Natural killer cell (primary cell): Measurements from ENCODE around the gene TMEM266. TPM values are rescaled to one million over a fixed set of nuclear protein-coding genes. Genes with fewer than 3 reads are reported as not detected.

Source experiments
- ATAC-seq, 3 donors: fragments of 150-1000 bp in 2 of 3; fragments of 200-7000 bp in 1 of 3; cut with Tn5 transposase; 1 replicate in 1 of 3; 2 replicates in 2 of 3; pipeline ENCODE4 v1.10.0; 2021; ENCODE audit warnings: mild to moderate bottlenecking in 2 of 3, moderate library complexity in 2 of 3
- DNase-seq, 2 donors: peaks; one replicate each; pipeline versions ENCODE4 v3.0.0 to v3.0.0-alpha.2; 2013 to 2021; ENCODE audit warnings: mixed read lengths in 1 of 2
- H3K27ac ChIP-seq: one replicate; pipeline ENCODE4 v1.5.1; 2013; ENCODE audit warnings: mild to moderate bottlenecking, low read length
- H3K27me3 ChIP-seq: one replicate; pipeline ENCODE4 v1.6.1; 2013; ENCODE audit warnings: low read length; ENCODE audit not compliant: control insufficient read depth, insufficient read depth
- H3K36me3 ChIP-seq: one replicate; pipeline ENCODE4 v1.6.1; 2013; ENCODE audit warnings: low read length; ENCODE audit not compliant: control insufficient read depth, insufficient read depth
- H3K4me1 ChIP-seq: one replicate; pipeline ENCODE4 v1.6.1; 2013; ENCODE audit warnings: low read length; ENCODE audit not compliant: control insufficient read depth, insufficient read depth
- H3K4me3 ChIP-seq: one replicate; pipeline ENCODE4 v1.5.1; 2013; ENCODE audit warnings: low read length
- H3K9me3 ChIP-seq: one replicate; pipeline ENCODE4 v1.6.1; 2013; ENCODE audit warnings: low read length; ENCODE audit not compliant: control insufficient read depth, insufficient read depth
- H3K27ac Mint-ChIP-seq, 2 donors: one replicate each; pipeline ENCODE4 v1.8.0; 2022; ENCODE audit warnings: mild to moderate bottlenecking in 2 of 2, mixed read lengths in 2 of 2, moderate library complexity in 1 of 2
- H3K27me3 Mint-ChIP-seq, 2 donors: one replicate each; pipeline ENCODE4 v1.8.0; 2022; ENCODE audit warnings: low read depth in 2 of 2, mixed read lengths in 2 of 2
- H3K36me3 Mint-ChIP-seq: one replicate; pipeline ENCODE4 v1.8.0; 2022; ENCODE audit warnings: mixed read lengths
- H3K4me1 Mint-ChIP-seq, 2 donors: one replicate each; pipeline ENCODE4 v1.8.0; 2022; ENCODE audit warnings: mixed read lengths in 2 of 2
- H3K4me3 Mint-ChIP-seq: one replicate; pipeline ENCODE4 v1.8.0; 2022; ENCODE audit warnings: mild to moderate bottlenecking, moderate library complexity, mixed read lengths
- H3K9me3 Mint-ChIP-seq, 2 donors: one replicate each; pipeline ENCODE4 v1.8.0; 2022; ENCODE audit warnings: mixed read lengths in 2 of 2
- WGBS: methylation state at CpG from one replicate; pipeline ENCODE4 v1.1.7; 2013; ENCODE audit warnings: missing lambda C conversion rate; ENCODE audit not compliant: insufficient coverage; 5-methylcytosine and 5-hydroxymethylcytosine counted together
- intact Hi-C: fragments of 100-400 bp; cut with micrococcal nuclease; formaldehyde crosslinking; loops from one replicate; pipeline ENCODE4 v1.14.2; 2022
- total RNA-seq, 4 donors: library from RNA; stranded (reverse); fragments of 120-200 nt in 1 of 4; gene quantifications; one replicate each; pipeline versions ENCODE4 v1.2.3 to v1.2.4, GENCODE V29; 2013 to 2022
- TF ChIP-seq, protein P1 (sequence below): fragments of 200-600 bp; IDR thresholded peaks from one replicate; pipeline ENCODE4 v1.8.0; 2022; ENCODE audit warnings: antibody characterized with exemption

TMEM266 gene
- total RNA-seq, 3 donors from 2014 or later (not counting 1 experiment from before 2014, with no cell fraction given): not detected

DNA sequence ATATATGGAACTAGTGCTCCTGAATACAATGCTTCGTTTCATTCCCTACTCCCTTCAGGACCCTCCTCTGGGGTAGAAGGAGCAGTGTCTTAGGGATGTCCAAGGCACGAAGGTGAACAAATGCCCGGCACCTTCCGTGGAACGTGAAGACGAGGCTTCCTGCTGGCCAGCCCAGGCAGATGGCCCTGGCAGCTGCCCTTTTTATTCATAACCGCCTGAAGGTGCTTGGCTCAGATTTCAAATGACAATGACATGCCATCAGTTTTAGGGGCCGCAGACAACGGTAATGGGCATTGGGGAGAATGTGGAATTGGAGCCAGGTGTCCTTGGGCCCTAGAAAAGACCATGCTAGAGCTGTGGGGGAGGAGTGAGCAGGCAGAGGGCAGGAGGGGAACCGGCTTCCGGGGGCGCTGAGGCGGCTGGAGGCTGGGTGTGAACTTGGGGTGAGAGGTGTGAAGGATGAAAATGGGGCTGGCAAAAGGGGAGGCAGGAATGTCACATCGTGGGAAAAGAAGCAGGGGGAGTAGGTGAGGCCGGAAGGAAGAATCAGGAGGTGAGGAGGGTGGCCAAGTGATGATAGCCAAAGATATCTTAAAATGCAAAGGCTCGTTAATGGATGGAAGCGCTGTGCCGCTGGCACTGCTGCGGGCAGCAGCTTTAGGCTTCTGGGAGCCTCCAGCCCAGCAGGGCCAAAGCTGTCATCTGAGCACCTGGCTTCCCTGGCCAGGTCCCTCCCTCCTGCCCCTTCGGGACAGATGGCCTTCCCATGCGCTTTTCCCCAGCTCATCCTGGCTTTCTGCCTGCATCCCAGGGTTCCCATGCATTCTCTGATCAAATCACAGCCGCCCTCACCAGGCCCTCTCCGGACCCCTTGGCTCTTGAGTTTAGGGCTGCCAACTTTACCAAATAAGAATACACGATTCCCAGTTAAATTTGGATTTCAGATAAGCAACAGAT is 93.7 kb downstream of the TMEM266 start:
- DNase-seq (no peak), ATAC-seq (no peak)
- Histone ChIP-seq H3K4me1 (peaks cover 8% of the 10 kb centered on the region), H3K4me3 (no peak overlapping the region), H3K27ac (no peak overlapping the region), H3K36me3 (no peaks in the 10 kb centered on the region), H3K27me3 (no peaks in the 10 kb centered on the region), H3K9me3 (no peaks in the 10 kb centered on the region)
- no peak overlapping the region for H3K4me3 Mint-ChIP-seq
- H3K9me3 Mint-ChIP-seq: no peaks in the 10 kb centered on the region
- H3K4me1 Mint-ChIP-seq: peaks cover 5 to 14% of the 10 kb centered on the region in 2 donors
- intact Hi-C loops: loop anchor here (5.0 kb wide), 1 partner anchor 426 kb away; no protein-coding TSS in a partner anchor
- 81% methylated on average over 24 of the region's 24 CpGs for WGBS
- TF ChIP-seq, protein P1, sequence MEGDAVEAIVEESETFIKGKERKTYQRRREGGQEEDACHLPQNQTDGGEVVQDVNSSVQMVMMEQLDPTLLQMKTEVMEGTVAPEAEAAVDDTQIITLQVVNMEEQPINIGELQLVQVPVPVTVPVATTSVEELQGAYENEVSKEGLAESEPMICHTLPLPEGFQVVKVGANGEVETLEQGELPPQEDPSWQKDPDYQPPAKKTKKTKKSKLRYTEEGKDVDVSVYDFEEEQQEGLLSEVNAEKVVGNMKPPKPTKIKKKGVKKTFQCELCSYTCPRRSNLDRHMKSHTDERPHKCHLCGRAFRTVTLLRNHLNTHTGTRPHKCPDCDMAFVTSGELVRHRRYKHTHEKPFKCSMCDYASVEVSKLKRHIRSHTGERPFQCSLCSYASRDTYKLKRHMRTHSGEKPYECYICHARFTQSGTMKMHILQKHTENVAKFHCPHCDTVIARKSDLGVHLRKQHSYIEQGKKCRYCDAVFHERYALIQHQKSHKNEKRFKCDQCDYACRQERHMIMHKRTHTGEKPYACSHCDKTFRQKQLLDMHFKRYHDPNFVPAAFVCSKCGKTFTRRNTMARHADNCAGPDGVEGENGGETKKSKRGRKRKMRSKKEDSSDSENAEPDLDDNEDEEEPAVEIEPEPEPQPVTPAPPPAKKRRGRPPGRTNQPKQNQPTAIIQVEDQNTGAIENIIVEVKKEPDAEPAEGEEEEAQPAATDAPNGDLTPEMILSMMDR: no peak
- H3K27me3 Mint-ChIP-seq: peaks cover 0 to 2% of the 10 kb centered on the region in 2 donors
- no peak overlapping the region for H3K27ac Mint-ChIP-seq
- H3K36me3 Mint-ChIP-seq: no peaks in the 10 kb centered on the region

DNA sequence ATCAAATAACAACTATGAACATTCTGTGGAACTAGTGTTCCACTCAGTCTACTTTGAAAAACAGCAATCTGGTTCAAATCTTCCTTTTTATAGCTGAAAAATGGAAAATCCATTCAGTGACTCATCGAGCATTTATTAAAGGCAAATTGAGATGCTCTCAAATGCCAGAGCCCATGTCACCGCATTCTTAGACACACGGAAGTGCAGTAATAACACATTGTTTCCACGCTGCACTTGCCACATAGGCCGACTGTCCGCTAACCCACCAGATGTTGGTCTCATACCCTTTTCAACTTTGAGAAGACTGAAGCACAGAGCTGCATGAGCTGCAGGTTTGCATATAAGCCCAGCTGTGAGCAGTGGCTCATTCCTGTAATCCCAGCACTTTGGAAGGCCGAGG is 95.9 kb downstream of the TMEM266 start:
- ATAC-seq: no peak
- Histone ChIP-seq H3K9me3 (no peaks in the 10 kb centered on the region), H3K27ac (no peak overlapping the region), H3K27me3 (no peaks in the 10 kb centered on the region), H3K4me1 (peaks cover 3% of the 10 kb centered on the region), H3K4me3 (no peak overlapping the region), H3K36me3 (no peaks in the 10 kb centered on the region)
- Mint-ChIP-seq H3K27ac (no peak overlapping the region), H3K36me3 (no peaks in the 10 kb centered on the region), H3K4me1 (peaks cover 1 to 9% of the 10 kb centered on the region in 2 donors), H3K4me3 (no peak overlapping the region), H3K27me3 (peaks cover 0 to 6% of the 10 kb centered on the region in 2 donors), H3K9me3 (no peaks in the 10 kb centered on the region)
- DNase-seq: no peak
- 86% methylated on average over 7 of the region's 7 CpGs for WGBS
- TF ChIP-seq, protein P1: no peak
- intact Hi-C loops: no loop called here

DNA sequence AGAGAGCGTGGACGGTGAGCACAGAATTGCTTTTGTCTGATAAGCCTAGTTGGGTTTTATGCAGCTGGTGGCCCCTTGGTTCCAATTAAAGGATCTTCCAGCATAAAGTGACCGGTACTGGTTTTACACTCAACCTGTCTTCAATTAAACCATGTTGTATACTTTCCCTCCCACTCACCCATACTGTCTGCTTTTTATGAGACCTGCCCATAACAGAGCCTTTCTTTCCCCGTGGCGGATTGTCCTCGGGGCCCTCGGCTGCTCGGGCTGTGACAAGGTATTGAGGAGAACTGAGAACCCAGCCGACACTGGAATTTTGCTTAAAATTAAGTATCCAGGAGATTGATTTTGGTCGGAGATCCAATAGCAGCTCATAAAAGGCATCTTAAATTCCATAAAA is 98.4 kb downstream of the TMEM266 start:
- Mint-ChIP-seq H3K27me3 (peaks cover 0 to 6% of the 10 kb centered on the region in 2 donors), H3K27ac (no peak overlapping the region), H3K9me3 (no peaks in the 10 kb centered on the region), H3K4me1 (peaks cover 0 to 5% of the 10 kb centered on the region in 2 donors), H3K4me3 (no peak overlapping the region), H3K36me3 (no peaks in the 10 kb centered on the region)
- intact Hi-C loops: no loop called here
- no peak for ATAC-seq
- H3K27me3 ChIP-seq: no peaks in the 10 kb centered on the region
- no peaks in the 10 kb centered on the region for H3K36me3 ChIP-seq
- WGBS: 90% methylated on average over 10 of the region's 10 CpGs
- H3K4me1 ChIP-seq: no peaks in the 10 kb centered on the region
- TF ChIP-seq, protein P1: no peak
- no peak overlapping the region for H3K27ac ChIP-seq
- no peaks in the 10 kb centered on the region for H3K9me3 ChIP-seq
- no peak for DNase-seq
- H3K4me3 ChIP-seq: no peak overlapping the region
